ENCODE measurements around the gene MYORG.

- TF ChIP-seq ZFP30 (CRISPR knock-in tag; IDR thresholded peaks at IDR 0.05) (no peak), ZFP3 (CRISPR knock-in tag; IDR thresholded peaks at IDR 0.05) (no peak), TCF4 (CRISPR knock-in tag; IDR thresholded peaks at IDR 0.05; ENCODE audit: borderline replicate concordance) (no peak), CREB5 (CRISPR knock-in tag; IDR thresholded peaks at IDR 0.05; ENCODE audit: low read depth) (no peak), OSR1 (CRISPR knock-in tag; IDR thresholded peaks at IDR 0.05) (no peak)
- TF ChIP-seq, protein P1, sequence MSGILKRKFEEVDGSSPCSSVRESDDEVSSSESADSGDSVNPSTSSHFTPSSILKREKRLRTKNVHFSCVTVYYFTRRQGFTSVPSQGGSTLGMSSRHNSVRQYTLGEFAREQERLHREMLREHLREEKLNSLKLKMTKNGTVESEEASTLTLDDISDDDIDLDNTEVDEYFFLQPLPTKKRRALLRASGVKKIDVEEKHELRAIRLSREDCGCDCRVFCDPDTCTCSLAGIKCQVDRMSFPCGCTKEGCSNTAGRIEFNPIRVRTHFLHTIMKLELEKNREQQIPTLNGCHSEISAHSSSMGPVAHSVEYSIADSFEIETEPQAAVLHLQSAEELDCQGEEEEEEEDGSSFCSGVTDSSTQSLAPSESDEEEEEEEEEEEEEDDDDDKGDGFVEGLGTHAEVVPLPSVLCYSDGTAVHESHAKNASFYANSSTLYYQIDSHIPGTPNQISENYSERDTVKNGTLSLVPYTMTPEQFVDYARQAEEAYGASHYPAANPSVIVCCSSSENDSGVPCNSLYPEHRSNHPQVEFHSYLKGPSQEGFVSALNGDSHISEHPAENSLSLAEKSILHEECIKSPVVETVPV (CRISPR knock-in tag; IDR thresholded peaks at IDR 0.05) = no peak
- TF ChIP-seq, protein P2, sequence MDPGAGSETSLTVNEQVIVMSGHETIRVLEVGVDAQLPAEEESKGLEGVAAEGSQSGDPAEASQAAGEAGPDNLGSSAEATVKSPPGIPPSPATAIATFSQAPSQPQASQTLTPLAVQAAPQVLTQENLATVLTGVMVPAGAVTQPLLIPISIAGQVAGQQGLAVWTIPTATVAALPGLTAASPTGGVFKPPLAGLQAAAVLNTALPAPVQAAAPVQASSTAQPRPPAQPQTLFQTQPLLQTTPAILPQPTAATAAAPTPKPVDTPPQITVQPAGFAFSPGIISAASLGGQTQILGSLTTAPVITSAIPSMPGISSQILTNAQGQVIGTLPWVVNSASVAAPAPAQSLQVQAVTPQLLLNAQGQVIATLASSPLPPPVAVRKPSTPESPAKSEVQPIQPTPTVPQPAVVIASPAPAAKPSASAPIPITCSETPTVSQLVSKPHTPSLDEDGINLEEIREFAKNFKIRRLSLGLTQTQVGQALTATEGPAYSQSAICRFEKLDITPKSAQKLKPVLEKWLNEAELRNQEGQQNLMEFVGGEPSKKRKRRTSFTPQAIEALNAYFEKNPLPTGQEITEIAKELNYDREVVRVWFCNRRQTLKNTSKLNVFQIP (CRISPR knock-in tag; IDR thresholded peaks at IDR 0.05; ENCODE audit: borderline replicate concordance, low read depth) = no peak
Measured at GRCh38 chr9:34317436-34317835, 59.3 kb downstream of the MYORG start.
